Measurements from ENCODE around the gene NCS1.
A peak's percentile ranks its signal among the peaks of the same experiment; 100 is the strongest.

The NCS1 gene

GRCh38 chr9:130157079-130157478 is 15.1 kb upstream of the NCS1 start:
- no peaks in the 10 kb centered on the region for H3K9me3 Mint-ChIP-seq
- DNase-seq: no peak
- peaks cover 16% of the 10 kb centered on the region for H3K27me3 Mint-ChIP-seq
- no peak overlapping the region for H3K27ac Mint-ChIP-seq
- CTCF ChIA-PET: no interaction called here
- no peaks in the 10 kb centered on the region for H3K4me1 Mint-ChIP-seq
- no peak overlapping the region for H3K4me3 Mint-ChIP-seq
- H3K36me3 Mint-ChIP-seq: no peaks in the 10 kb centered on the region

- peaks cover 19% of the 10 kb centered on the region for H3K27me3 Mint-ChIP-seq
- CTCF ChIA-PET: no interaction called here
- H3K36me3 Mint-ChIP-seq: no peaks in the 10 kb centered on the region
- H3K4me3 Mint-ChIP-seq: no peak overlapping the region
- no peaks in the 10 kb centered on the region for H3K4me1 Mint-ChIP-seq
- H3K27ac Mint-ChIP-seq: no peak overlapping the region
- DNase-seq: no peak
- H3K9me3 Mint-ChIP-seq: no peaks in the 10 kb centered on the region
Measured at GRCh38 chr9:130158001-130158400, 14.2 kb upstream of the NCS1 start.

GRCh38 chr9:130159057-130159456 is 13.1 kb upstream of the NCS1 start:
- CTCF ChIA-PET: no interaction called here
- H3K4me1 Mint-ChIP-seq: no peaks in the 10 kb centered on the region
- no peaks in the 10 kb centered on the region for H3K36me3 Mint-ChIP-seq
- no peaks in the 10 kb centered on the region for H3K9me3 Mint-ChIP-seq
- DNase-seq: no peak
- no peak overlapping the region for H3K27ac Mint-ChIP-seq
- H3K27me3 Mint-ChIP-seq: peaks cover 24% of the 10 kb centered on the region
- H3K4me3 Mint-ChIP-seq: no peak overlapping the region

GRCh38 chr9:130159915-130160670 is 12.1 kb upstream of the NCS1 start:
- Mint-ChIP-seq H3K27ac (no peak overlapping the region), H3K9me3 (no peaks in the 10 kb centered on the region), H3K4me1 (no peaks in the 10 kb centered on the region), H3K36me3 (no peaks in the 10 kb centered on the region), H3K27me3 (peaks cover 30% of the 10 kb centered on the region), H3K4me3 (no peak overlapping the region)
- CTCF ChIA-PET: no interaction called here
- DNase-seq: no peak

- CTCF ChIA-PET: no interaction called here
- H3K4me3 Mint-ChIP-seq: no peak overlapping the region
- DNase-seq: no peak
- no peak overlapping the region for H3K27ac Mint-ChIP-seq
- H3K9me3 Mint-ChIP-seq: no peaks in the 10 kb centered on the region
- no peaks in the 10 kb centered on the region for H3K36me3 Mint-ChIP-seq
- peaks cover 35% of the 10 kb centered on the region for H3K27me3 Mint-ChIP-seq
- H3K4me1 Mint-ChIP-seq: no peaks in the 10 kb centered on the region
Measured at GRCh38 chr9:130160862-130161470, 11.2 kb upstream of the NCS1 start.

- H3K4me1 Mint-ChIP-seq: peaks cover 8% of the 10 kb centered on the region
- no peaks in the 10 kb centered on the region for H3K9me3 Mint-ChIP-seq
- H3K4me3 Mint-ChIP-seq: no peak overlapping the region
- peaks cover 60% of the 10 kb centered on the region for H3K27me3 Mint-ChIP-seq
- H3K36me3 Mint-ChIP-seq: no peaks in the 10 kb centered on the region
- H3K27ac Mint-ChIP-seq: no peak overlapping the region
- DNase-seq: no peak
- CTCF ChIA-PET: no interaction called here
Measured at GRCh38 chr9:130165579-130165978, 6.6 kb upstream of the NCS1 start.

- H3K36me3 Mint-ChIP-seq: no peaks in the 10 kb centered on the region
- DNase-seq: no peak
Measured at GRCh38 chr9:130166399-130166798, 5.8 kb upstream of the NCS1 start.

GRCh38 chr9:130167927-130168326 is 4.3 kb upstream of the NCS1 start:
- no peak overlapping the region for H3K27ac Mint-ChIP-seq
- H3K36me3 Mint-ChIP-seq: no peaks in the 10 kb centered on the region
- no peaks in the 10 kb centered on the region for H3K9me3 Mint-ChIP-seq
- no peak for DNase-seq
- H3K4me1 Mint-ChIP-seq: peaks cover 12% of the 10 kb centered on the region
- CTCF ChIA-PET: no interaction called here
- H3K4me3 Mint-ChIP-seq: no peak overlapping the region
- peaks cover 68% of the 10 kb centered on the region for H3K27me3 Mint-ChIP-seq

More at GRCh38 chr9:130166399-130166798, 5.8 kb upstream of the NCS1 start:
- Mint-ChIP-seq H3K9me3 (no peaks in the 10 kb centered on the region), H3K4me1 (peaks cover 12% of the 10 kb centered on the region), H3K27me3 (peaks cover 65% of the 10 kb centered on the region), H3K27ac (no peak overlapping the region), H3K4me3 (no peak overlapping the region)
- CTCF ChIA-PET: no interaction called here

GRCh38 chr9:130171226-130172148 is 717 bp upstream of the NCS1 start:
- Mint-ChIP-seq H3K4me3 (peak overlapping the region; percentile 54), H3K27ac (no peak overlapping the region), H3K27me3 (peaks cover 79% of the 10 kb centered on the region), H3K4me1 (peaks cover 14% of the 10 kb centered on the region), H3K36me3 (no peaks in the 10 kb centered on the region), H3K9me3 (no peaks in the 10 kb centered on the region)
- CTCF ChIA-PET: no interaction called here
- no peak for DNase-seq

GRCh38 chr9:130172858-130173665 is 858 bp downstream of the NCS1 start:
- Mint-ChIP-seq H3K4me1 (peaks cover 9% of the 10 kb centered on the region), H3K4me3 (peak overlapping the region; percentile 60), H3K36me3 (no peaks in the 10 kb centered on the region), H3K27ac (no peak overlapping the region), H3K27me3 (peaks cover 71% of the 10 kb centered on the region), H3K9me3 (no peaks in the 10 kb centered on the region)
- peak; percentile 35 for DNase-seq
- CTCF ChIA-PET: no interaction called here

- H3K9me3 Mint-ChIP-seq: no peaks in the 10 kb centered on the region
- CTCF ChIA-PET: no interaction called here
- peak overlapping the region; percentile 31 for H3K4me3 Mint-ChIP-seq
- no peaks in the 10 kb centered on the region for H3K36me3 Mint-ChIP-seq
- DNase-seq: no peak
- H3K27me3 Mint-ChIP-seq: peaks cover 69% of the 10 kb centered on the region
- peaks cover 7% of the 10 kb centered on the region for H3K4me1 Mint-ChIP-seq
- H3K27ac Mint-ChIP-seq: no peak overlapping the region
Measured at GRCh38 chr9:130173666-130173983, 1.4 kb downstream of the NCS1 start.

- peaks cover 65% of the 10 kb centered on the region for H3K27me3 Mint-ChIP-seq
- peaks cover 7% of the 10 kb centered on the region for H3K4me1 Mint-ChIP-seq
- no peaks in the 10 kb centered on the region for H3K36me3 Mint-ChIP-seq
- CTCF ChIA-PET: no interaction called here
- H3K27ac Mint-ChIP-seq: no peak overlapping the region
- peak overlapping the region; percentile 31 for H3K4me3 Mint-ChIP-seq
- DNase-seq: no peak
- H3K9me3 Mint-ChIP-seq: no peaks in the 10 kb centered on the region
Measured at GRCh38 chr9:130174025-130174424, 1.8 kb downstream of the NCS1 start.

- no peak overlapping the region for H3K4me3 Mint-ChIP-seq
- CTCF ChIA-PET: no interaction called here
- no peak for DNase-seq
- H3K27ac Mint-ChIP-seq: no peak overlapping the region
- peaks cover 56% of the 10 kb centered on the region for H3K27me3 Mint-ChIP-seq
- H3K36me3 Mint-ChIP-seq: no peaks in the 10 kb centered on the region
- H3K9me3 Mint-ChIP-seq: no peaks in the 10 kb centered on the region
- H3K4me1 Mint-ChIP-seq: peaks cover 7% of the 10 kb centered on the region
Measured at GRCh38 chr9:130174920-130175321, 2.7 kb downstream of the NCS1 start.

GRCh38 chr9:130175355-130175754 is 3.2 kb downstream of the NCS1 start:
- DNase-seq: no peak
- Mint-ChIP-seq H3K36me3 (no peaks in the 10 kb centered on the region), H3K27ac (no peak overlapping the region), H3K9me3 (no peaks in the 10 kb centered on the region), H3K4me1 (peaks cover 7% of the 10 kb centered on the region), H3K4me3 (no peak overlapping the region), H3K27me3 (peaks cover 52% of the 10 kb centered on the region)
- CTCF ChIA-PET: no interaction called here

Data from activated naive CD4-positive, alpha-beta T cell treated with anti-CD3 and anti-CD28 coated beads, Interleukin-2, amount 10 ng/mL, durations not matched to agents 7 days and 5 days (primary cell).